Omental fat pad (tissue), 4 donors: ENCODE measurements around the gene ABR. TPM values are rescaled to one million over a fixed set of nuclear protein-coding genes. Genes with fewer than 3 reads are reported as not detected.
"Not testable (repeated sequence)": the region's sequence is repeated elsewhere in the genome, so short reads cannot be mapped to it uniquely, and the experiment has no call there.

Experiments
- ATAC-seq: fragments of 150-250 bp; one replicate; pipeline ENCODE4 v1.9.1; 2016; ENCODE audit warnings: mild to moderate bottlenecking, moderate library complexity; ENCODE audit not compliant: low FRiP score
- DNase-seq: peaks from one replicate; pipeline ENCODE4 v3.0.0-alpha.2; 2019; ENCODE audit warnings: low spot score
- total RNA-seq, 4 donors: library from RNA; depleted of rRNA; stranded (reverse); fragments of >200 nt; gene quantifications; one replicate each; pipeline ENCODE4 v1.1.0, GENCODE V29; 2016
- TF ChIP-seq, protein P1 (sequence below), 3 donors: fragments of 450-650 bp; IDR thresholded peaks; one replicate each; pipeline ENCODE4 v1.5.1; 2016 to 2017; ENCODE audit warnings: antibody characterized with exemption in 3 of 3, mild to moderate bottlenecking in 3 of 3, moderate library complexity in 2 of 3

The ABR gene
- total RNA-seq, 4 donors from 2014 or later, result 51.1 to 92.1 (median 75.8) TPM

DNA sequence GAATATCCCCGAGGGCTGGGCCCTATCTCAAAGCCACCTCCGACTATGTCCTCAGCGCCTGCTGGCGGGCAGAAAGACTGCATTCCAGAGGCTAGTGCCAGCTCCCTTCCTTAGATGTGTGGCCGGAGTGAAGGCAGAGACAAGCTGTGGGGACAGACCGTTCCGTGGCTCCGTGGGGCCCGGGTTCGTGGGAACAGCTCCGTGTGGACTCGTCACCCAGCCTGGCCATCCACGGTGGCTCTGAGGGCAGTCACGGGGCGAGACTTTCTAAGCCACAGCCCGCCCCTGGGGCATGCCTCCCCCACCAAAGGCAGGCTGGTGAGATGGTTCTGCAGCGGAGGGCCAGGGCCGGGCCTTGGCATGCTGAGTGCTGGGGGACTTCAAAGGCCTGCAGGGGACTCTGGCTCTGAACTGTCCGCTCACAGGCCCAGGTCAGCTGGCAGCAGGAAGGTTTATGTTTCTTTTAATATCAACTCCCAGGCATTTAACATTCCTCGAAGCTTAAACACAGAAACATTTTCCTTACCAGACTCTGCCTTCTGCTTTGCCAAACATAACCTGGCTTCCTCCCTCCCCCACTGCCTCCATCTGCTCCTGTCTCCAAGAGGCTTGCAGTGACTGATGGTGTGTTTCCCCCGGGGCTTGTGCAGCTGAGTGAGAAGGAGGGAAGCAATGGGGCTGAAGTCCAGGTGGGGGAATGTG, 132.5 kb downstream of the ABR start:
- ATAC-seq (no peak), DNase-seq (no peak)
- TF ChIP-seq, protein P1, sequence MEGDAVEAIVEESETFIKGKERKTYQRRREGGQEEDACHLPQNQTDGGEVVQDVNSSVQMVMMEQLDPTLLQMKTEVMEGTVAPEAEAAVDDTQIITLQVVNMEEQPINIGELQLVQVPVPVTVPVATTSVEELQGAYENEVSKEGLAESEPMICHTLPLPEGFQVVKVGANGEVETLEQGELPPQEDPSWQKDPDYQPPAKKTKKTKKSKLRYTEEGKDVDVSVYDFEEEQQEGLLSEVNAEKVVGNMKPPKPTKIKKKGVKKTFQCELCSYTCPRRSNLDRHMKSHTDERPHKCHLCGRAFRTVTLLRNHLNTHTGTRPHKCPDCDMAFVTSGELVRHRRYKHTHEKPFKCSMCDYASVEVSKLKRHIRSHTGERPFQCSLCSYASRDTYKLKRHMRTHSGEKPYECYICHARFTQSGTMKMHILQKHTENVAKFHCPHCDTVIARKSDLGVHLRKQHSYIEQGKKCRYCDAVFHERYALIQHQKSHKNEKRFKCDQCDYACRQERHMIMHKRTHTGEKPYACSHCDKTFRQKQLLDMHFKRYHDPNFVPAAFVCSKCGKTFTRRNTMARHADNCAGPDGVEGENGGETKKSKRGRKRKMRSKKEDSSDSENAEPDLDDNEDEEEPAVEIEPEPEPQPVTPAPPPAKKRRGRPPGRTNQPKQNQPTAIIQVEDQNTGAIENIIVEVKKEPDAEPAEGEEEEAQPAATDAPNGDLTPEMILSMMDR (IDR thresholded peaks at IDR 0.05), result no peak

DNA sequence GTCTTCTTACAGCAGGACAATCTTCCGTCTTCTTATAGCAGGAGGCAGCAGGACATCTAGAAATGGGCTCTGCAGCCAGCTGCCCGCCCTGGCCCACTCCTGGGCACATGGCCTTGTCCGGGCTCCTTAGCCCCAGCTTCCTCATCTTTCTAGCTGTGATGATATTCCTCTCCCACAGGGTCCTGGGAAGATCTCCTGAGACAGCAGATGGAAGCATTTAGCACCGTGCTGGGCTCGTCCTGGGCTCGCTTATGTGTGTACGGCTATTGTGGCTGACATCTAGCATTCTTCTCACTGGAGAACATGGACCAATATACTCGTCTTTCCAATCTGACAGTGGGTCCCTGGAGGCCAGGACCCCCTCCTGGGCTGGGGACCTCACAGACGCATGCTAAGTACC, 134.3 kb downstream of the ABR start:
- no peak for DNase-seq
- TF ChIP-seq, protein P1 (IDR thresholded peaks at IDR 0.05), result no peak
- no peak for ATAC-seq

DNA sequence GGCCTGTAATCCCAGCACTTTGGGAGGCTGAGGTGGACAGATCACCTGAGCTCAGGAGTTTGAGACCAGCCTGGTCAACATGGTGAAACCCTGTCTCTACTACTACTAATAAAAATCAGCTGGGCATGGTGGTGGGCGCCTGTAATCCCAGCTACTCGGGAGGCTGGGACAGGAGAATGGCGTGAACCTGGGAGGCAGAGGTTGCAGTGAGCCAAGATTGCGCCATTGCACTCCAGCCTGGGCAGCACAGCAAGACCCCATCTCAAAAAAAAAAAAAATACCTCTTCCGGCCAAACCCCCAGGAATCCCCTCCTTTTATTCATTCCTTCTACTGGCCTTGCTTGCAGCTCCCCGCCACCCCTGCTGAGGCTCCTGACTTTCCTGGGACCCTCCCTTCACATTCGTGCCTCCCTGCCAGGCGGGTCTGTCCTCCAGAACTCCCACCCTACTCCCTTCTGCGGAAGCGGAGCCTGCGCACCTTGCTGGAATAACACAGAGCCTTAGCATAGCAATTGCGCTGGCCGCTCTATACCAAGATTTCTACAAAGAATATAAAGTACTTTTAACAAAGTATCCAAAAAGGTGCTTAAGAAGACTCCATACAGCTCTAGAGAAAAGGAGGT, 135.3 kb downstream of the ABR start:
- not testable (repeated sequence) for DNase-seq, ATAC-seq

DNA sequence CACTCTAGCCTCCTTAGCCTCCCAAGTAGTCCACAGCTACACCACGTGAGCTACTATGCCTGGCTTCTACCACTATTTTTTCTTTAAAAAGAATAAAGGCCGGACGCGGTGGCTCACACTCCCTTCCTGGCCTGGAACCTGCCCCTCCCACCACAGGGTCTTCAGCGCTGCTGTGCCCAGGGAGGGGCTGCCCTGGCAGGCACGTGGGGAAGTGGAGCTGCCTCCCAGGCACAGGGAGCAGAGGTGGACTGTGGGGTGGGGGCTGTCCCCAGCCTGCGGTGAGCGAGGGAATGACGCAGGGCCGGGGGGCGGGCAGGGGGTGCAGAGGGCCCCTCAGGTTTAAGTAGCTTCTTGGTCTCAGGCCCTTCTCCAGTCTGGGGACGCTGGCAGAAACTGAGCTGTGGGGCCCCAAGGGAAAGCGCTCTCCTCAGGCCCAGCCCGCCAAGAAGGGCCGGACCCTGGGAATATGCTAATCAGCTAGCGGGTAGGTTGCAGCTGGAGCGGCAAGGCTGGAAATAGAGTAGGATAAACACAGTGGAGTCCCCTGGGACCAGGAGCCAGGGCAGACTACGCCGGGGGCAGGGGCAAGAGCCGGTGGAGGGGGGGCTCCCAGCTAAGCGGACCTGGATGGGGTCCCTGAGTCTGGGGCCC, 136.1 kb downstream of the ABR start:
- TF ChIP-seq, protein P1 (IDR thresholded peaks at IDR 0.05), result no peak
- no peak for DNase-seq
- ATAC-seq, result no peak

DNA sequence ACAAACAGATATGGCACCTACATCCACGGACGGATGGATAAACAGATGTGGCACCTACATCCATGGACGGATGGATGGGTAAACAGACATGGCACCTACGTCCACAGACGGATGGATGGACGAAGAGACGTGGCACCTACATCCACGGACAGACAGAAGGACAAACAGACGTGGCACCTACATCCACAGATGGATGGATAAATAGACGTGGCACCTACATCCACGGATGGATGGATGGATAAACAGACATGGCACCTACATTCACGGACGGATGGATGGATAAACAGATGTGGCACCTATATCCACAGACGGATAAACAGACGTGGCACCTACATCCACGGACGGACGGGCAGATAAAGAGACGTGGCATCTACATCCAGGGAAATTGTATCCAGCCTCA, 137.3 kb downstream of the ABR start:
- DNase-seq (no peak), ATAC-seq (no peak)
- TF ChIP-seq, protein P1 (IDR thresholded peaks at IDR 0.05), result no peak

DNA sequence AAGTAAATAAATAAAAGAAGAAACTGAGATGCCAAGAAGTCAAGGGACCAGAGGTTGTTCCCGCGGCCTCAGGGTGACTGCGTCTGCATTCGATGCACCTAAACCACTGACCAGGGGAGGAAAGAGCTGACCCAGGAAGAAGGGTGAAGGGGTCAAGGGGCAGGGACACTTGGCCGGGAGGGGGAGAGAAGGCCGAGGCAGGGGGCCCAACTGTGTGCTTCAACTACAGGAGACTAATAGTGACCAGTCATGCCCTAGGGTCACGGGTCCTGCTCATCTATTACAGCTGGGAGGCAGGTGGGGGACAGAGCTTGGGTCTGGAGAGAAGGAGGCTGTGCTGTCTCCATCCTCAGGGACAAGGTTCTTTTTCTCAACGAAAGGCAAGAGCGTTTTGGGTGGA, 138.0 kb downstream of the ABR start:
- TF ChIP-seq, protein P1 (IDR thresholded peaks at IDR 0.05), result no peak
- DNase-seq, result no peak
- ATAC-seq, result no peak

DNA sequence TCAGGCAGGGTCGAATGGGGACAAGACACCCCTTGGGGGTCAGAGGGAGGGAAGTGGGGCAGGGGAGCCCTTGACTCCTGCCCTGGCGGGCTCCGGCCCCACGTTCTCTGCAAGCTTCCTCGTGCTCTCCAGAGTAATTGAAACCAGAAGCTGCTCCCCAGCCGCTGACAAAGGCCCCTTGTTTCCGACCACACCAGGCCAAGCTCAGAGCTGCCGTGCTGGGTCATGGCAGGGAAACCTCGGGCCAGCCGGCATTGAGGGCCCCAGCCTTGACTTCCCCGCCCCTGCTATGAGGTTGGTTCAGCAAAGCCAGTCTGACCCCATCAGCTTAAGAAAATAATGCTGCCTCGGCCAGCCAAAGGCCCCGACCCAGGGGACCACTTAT, 139.6 kb downstream of the ABR start:
- TF ChIP-seq, protein P1 (IDR thresholded peaks at IDR 0.05), result no peak
- DNase-seq (no peak), ATAC-seq (no peak)
